ENCODE results near the gene TSPAN11.

Gene TSPAN11

DNA sequence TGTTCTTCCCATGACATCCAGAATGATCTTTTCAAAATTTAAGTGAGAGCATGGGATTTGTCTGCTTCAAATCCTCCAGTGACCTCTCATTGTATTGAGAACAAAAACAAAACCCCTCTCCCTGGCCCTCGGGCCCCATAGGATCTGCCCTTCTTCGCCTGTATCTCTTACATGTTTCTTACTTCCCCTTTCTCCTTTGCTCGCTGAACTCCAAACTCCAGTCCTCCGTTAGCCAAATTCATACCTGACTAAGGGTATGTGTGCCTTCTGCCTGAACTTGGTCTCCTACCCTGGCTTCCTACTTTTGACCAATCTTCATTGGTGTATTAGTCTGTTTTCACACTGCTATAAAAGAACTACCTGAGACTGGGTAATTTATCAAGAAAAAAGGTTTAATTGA, 13.2 kb upstream of the TSPAN11 start:
- no peak for DNase-seq

DNA sequence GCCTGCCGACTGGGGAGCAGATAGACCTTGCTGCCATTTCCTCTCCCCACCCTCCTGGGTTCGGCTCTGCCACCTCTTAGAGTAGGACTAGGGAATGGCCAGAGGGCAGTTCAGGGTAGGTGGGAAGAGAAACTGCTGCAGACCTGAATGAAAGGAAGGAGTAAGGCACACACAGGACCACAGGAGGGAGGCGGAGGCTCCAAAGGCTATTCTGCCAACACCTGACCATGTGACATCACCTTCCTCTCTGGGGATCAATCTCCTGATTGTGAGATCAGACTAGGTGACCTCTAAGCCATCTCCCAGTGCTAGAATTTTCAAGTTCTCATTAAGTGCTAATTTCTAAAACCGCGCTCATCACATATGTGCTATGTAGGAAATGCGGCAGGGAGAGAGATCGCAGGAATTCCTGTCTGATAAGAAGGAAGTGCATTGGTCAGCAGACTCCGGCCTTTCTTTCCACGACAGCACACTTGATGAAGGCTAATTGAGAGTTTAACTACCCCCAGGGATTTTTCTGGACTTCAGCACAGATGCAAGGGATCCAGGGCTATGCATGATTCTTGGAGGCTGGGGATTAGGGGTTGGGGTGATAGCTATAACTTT, 11.5 kb upstream of the TSPAN11 start:
- DNase-seq, result no peak

DNA sequence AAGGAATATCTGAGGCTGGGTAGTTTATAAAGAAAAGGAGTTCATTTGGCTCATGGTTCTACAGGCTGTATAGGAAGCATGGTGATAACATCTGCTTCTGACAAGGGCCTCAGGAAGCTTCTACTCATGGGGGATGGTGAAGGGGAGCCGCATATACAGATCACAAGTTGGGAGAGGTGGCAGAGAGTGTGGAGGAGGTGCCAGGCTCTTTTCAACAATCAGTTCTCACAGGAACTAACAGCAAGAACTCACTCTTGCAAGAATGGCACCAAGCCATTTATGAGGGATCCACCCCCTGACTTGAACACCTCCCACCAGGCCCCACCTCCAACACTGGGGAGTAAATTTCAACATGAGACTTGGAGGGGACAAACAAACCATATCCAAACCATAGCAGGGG, 3.5 kb upstream of the TSPAN11 start:
- no peak for DNase-seq

GRCh38 chr12:30925607-30926242, 823 bp upstream of the TSPAN11 start:
- DNase-seq, result no peak

- DNase-seq, result no peak
Observed at GRCh38 chr12:30927222-30927611, 669 bp downstream of the TSPAN11 start.

GRCh38 chr12:30928356-30929244, 2.1 kb downstream of the TSPAN11 start:
- no peak for DNase-seq

- no peak for DNase-seq
Observed at GRCh38 chr12:30930238-30930637, 3.7 kb downstream of the TSPAN11 start.

GRCh38 chr12:30930641-30931040, 4.1 kb downstream of the TSPAN11 start:
- DNase-seq, result no peak

DNA sequence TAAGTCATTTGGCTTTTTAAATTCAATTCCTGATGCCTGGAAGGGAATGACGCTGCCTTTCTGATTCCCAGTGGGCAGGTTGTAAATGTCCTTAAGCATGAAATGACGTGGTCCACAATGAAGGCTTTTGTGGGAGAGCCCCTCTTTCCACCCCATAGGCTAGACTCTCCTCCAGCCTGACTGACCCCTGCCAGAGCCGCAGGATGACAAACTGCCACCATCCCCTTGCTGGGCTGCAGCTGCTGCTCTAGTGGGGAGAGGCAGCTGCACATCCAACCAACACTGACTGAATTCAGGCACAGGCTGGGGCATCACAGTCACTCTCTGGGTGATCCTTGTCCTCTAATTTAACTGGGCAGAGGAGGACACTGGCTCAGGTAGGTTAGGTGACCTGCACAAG, 6.3 kb downstream of the TSPAN11 start:
- DNase-seq, result no peak

- no peak for DNase-seq
Observed at GRCh38 chr12:30934811-30935210, 8.3 kb downstream of the TSPAN11 start.

- no peak for DNase-seq
Observed at GRCh38 chr12:30936036-30936435, 9.5 kb downstream of the TSPAN11 start.

DNA sequence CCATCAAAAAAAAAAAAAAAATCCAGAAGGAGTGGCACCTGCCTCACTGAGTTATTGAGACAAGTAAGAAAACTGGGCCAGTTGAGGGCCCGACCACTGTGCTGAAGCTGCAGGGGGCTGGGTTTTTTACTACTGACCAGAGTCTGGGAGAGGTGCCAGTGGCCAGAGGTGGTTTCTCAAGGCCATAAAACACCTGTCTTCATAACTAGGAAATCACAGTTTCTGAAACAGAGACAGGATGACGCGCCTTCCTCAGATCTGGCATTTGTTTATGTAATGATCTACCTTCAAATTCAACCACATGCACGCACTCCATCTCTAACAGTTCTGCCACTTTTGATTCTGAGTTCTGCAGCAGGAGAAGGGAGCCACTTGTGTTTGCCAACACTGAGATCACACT, 12.7 kb downstream of the TSPAN11 start:
- DNase-seq, result no peak

DNA sequence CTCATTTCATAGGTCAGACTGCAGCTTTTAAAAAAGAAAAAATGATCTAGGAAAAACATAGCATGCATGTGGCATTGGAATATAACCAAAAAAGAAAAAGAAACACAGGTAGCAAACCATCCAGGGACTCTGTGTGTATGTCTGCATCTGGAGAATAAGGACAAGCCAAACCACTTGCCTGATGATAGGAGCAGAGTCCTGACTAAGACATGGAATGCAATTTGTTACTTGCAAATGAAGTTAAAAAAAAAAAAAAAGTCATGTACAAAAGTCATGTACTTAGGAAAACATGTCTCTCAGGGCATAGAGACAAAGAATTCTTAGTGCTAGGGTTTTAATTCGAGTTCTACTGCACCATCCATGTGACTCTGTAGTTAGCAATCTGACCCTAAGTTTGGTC, 15.9 kb downstream of the TSPAN11 start:
- DNase-seq, result no peak

DNA sequence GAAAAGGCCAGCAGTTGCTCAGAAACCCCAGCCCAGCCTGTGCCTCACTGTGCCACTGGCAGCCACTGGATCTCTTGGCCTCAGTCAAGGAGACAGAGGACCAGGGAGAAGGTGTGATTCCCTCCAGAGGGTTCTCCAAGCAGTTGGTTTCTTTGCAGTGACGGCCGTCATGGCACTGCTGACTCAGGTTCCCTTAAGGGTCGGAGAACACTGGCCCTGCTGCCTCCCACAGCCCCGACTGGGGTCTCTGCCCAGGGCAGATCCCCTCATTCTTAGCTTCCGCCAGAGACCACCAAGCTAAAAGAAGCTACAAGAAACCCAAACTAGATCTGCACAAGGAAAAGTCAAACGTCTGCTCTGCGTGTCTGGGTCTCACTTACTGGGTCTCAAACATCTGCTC, 16.4 kb downstream of the TSPAN11 start:
- no peak for DNase-seq

DNA sequence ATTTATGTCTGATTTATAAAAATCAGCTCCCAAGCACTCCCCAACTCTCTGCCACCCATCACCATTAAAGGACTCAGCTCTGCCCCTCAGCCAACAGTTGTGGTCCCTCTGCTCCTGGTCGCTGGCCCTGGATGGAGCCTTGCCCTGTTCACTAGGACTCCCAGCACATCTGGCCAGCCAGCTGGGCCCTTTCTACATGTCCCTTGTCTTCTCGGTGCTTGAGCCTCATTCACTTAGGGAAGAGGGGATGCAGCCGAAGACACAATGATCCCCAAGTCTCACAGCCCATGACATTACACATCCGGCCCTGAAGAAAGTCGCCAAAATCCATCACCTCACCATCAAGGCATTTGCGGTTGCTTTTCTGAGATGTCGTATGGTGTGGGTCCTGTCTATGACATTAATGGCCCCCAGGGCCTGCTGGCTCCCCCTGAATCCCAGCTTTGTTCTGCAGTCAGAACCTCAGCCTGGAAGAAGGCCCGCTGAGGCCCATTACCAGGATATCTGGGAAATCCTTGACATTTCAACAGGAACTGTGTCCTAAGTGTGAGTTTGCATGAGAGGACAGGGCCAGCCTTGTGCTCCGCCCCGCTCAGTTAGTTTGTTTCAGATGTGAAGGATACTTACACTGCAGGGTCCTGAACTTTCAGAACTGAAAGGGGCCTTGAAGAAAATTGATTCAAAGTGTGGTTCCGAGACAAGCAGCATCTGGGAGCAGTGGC, 19.1 kb downstream of the TSPAN11 start:
- no peak for DNase-seq

GRCh38 chr12:30952015-30952414, 25.5 kb downstream of the TSPAN11 start:
- no peak for DNase-seq

GRCh38 chr12:30953257-30953656, 26.7 kb downstream of the TSPAN11 start:
- DNase-seq, result no peak

GRCh38 chr12:30953951-30954751, 27.6 kb downstream of the TSPAN11 start:
- DNase-seq, result no peak

GRCh38 chr12:30955214-30955613, 28.7 kb downstream of the TSPAN11 start:
- DNase-seq, result no peak

GRCh38 chr12:30959110-30959710, 32.7 kb downstream of the TSPAN11 start:
- DNase-seq, result no peak

GRCh38 chr12:30959778-30960177, 33.2 kb downstream of the TSPAN11 start:
- DNase-seq, result no peak

- no peak for DNase-seq
Observed at GRCh38 chr12:30961030-30961429, 34.5 kb downstream of the TSPAN11 start.
